SH-SY5Y (cell line): ENCODE results near the gene LONRF2.

ENCODE experiments used
- GATA2 ChIP-seq: IDR thresholded peaks from 2 replicates; pipeline ENCODE4 v1.6.1; 2011; ENCODE audit warnings: mild to moderate bottlenecking, low read depth, low read length
- GATA3 ChIP-seq: IDR thresholded peaks from 2 replicates; pipeline ENCODE4 v1.6.1; 2011; ENCODE audit warnings: low read depth, mild to moderate bottlenecking, low read length, moderate library complexity

- TF ChIP-seq GATA3 (no peak), GATA2 (no peak)
Observed at GRCh38 chr2:100245681-100246080, 76.6 kb downstream of the LONRF2 start.
